PC-3 (cell line): ENCODE measurements around the gene LYRM4. TPM values are rescaled to one million over a fixed set of nuclear protein-coding genes. Genes with fewer than 3 reads are reported as not detected.

Experiments
- ATAC-seq: fragments of 200-7000 bp; cut with Tn5 transposase; 2 replicates; pipeline ENCODE4 v1.9.1; 2020; ENCODE audit warnings: mild to moderate bottlenecking, moderate library complexity
- BruUV-seq: library from RNA; stranded (reverse); fragments of 400-500 nt; replicated peaks from 2 replicates; lab custom pipeline; 2021; lab: Mats Ljungman, UMichigan
- CTCF ChIA-PET: fragments of 300-600 bp; sonication (Branson Sonifier 250); formaldehyde crosslinking; loops from one replicate; lab custom pipeline; 2022; ENCODE audit warnings: antibody characterized with exemption; lab: Charles Lee
- POLR2A ChIA-PET: fragments of 300-600 bp; sonication (Branson Sonifier 250); formaldehyde crosslinking; loops from one replicate; lab custom pipeline; 2022; ENCODE audit warnings: antibody characterized with exemption; ENCODE audit not compliant: unreplicated experiment; lab: Charles Lee
- DNase-seq: peaks from one replicate; pipeline ENCODE4 v3.0.0-alpha.2; 2015
- H2AFZ ChIP-seq: fragments of 300-600 bp; sonication (generic); 2 replicates; pipeline ENCODE4 v1.6.0; 2016; ENCODE audit warnings: antibody characterized with exemption, low read length
- H3F3A ChIP-seq: fragments of 300-600 bp; sonication (generic); one replicate; pipeline ENCODE4 v1.6.0; 2017; ENCODE audit warnings: antibody characterized with exemption, low read length, control low read depth, mild to moderate bottlenecking; ENCODE audit not compliant: unreplicated experiment
- H3K27ac ChIP-seq: fragments of 300-600 bp; sonication (generic); 2 replicates; pipeline ENCODE4 v1.5.1; 2016; ENCODE audit warnings: mild to moderate bottlenecking, low read length
- H3K27me3 ChIP-seq: fragments of 300-600 bp; sonication (generic); 2 replicates; pipeline ENCODE4 v1.6.1; 2016; ENCODE audit warnings: low read length, mixed read lengths
- H3K36me3 ChIP-seq: fragments of 300-600 bp; sonication (generic); 2 replicates; pipeline ENCODE4 v1.6.1; 2016; ENCODE audit warnings: low read depth, mixed run types, low read length, mixed read lengths
- H3K4me1 ChIP-seq: fragments of 300-600 bp; sonication (generic); 2 replicates; pipeline ENCODE4 v1.5.1; 2016; ENCODE audit warnings: low read length; ENCODE audit not compliant: insufficient read depth
- H3K4me2 ChIP-seq: fragments of 300-600 bp; sonication (generic); 2 replicates; pipeline ENCODE4 v1.6.0; 2016; ENCODE audit warnings: low read length
- H3K4me3 ChIP-seq: fragments of 300-600 bp; sonication (generic); 2 replicates; pipeline ENCODE4 v1.5.1; 2016; ENCODE audit warnings: mild to moderate bottlenecking, low read length, mixed read lengths
- H3K79me2 ChIP-seq: fragments of 300-600 bp; sonication (generic); 2 replicates; pipeline ENCODE4 v1.6.1; 2017; ENCODE audit warnings: low read length, mixed read lengths
- H3K9ac ChIP-seq: fragments of 300-600 bp; sonication (generic); 2 replicates; pipeline ENCODE4 v1.6.0; 2016; ENCODE audit warnings: mild to moderate bottlenecking, low read length
- H3K9me2 ChIP-seq: fragments of 300-600 bp; sonication (generic); replicated peaks from 2 replicates; pipeline ENCODE4 v1.6.1; 2016; ENCODE audit warnings: mixed run types, low read length, mixed read lengths
- H3K9me3 ChIP-seq: fragments of 300-600 bp; sonication (generic); 2 replicates; pipeline ENCODE4 v1.6.1; 2016; ENCODE audit warnings: low read length, mixed read lengths
- H4K20me1 ChIP-seq: fragments of 300-600 bp; sonication (generic); 2 replicates; pipeline ENCODE4 v1.6.1; 2016; ENCODE audit warnings: low read length, mixed read lengths
- EZH2 ChIP-seq: fragments of 300-600 bp; sonication (generic); IDR thresholded peaks from one replicate; pipeline ENCODE4 v1.6.1; 2017; ENCODE audit warnings: antibody characterized with exemption, mild to moderate bottlenecking, low read length; ENCODE audit not compliant: unreplicated experiment
- EZH2phosphoT487 ChIP-seq: fragments of 300-600 bp; sonication (generic); IDR thresholded peaks from 2 replicates; pipeline ENCODE4 v1.6.1; 2018; ENCODE audit warnings: mild to moderate bottlenecking, antibody characterized with exemption, low read length, borderline replicate concordance
- intact Hi-C: fragments of 100-400 bp; cut with micrococcal nuclease; formaldehyde crosslinking; loops from 2 replicates; pipeline ENCODE4 v1.9.0; 2023
- total RNA-seq: library from RNA; depleted of rRNA; stranded (reverse); fragments of >200 nt; gene quantifications from 2 replicates; pipeline ENCODE4 v1.2.3, GENCODE V29; 2014
- TF ChIP-seq, protein P1 (sequence below): fragments of 300-600 bp; sonication (generic); conservative IDR thresholded peaks from 2 replicates; pipeline ENCODE4 v1.5.1; 2017; ENCODE audit warnings: antibody characterized with exemption, low read depth, mild to moderate bottlenecking, low read length

The LYRM4 gene
- total RNA-seq, 1 experiment from 2014 or later = 27.7 TPM

DNA sequence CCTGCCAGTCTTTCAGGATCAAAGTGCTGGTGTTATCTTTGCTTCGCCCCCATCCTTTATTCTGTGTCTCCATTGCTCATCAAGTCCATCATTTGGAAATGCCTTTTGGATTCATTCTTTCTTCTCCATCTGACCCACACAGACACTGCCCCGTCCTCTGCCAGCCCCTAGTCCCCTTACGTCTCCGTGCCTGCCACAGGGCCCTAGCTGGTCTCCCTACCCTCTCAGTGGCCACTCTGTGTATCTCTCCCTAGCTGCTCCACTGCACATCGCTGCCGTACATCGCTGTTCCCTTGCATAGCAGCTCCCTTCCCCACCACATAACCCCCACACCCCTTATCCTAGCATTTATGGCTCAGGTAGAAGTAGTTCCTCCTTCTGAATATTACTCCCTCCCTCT lies 159.9 kb downstream of the LYRM4 start:
- Histone ChIP-seq H3K79me2 (no peaks in the 10 kb centered on the region), H3K36me3 (no peaks in the 10 kb centered on the region), H3K27ac (no peak overlapping the region), H3K9me3 (no peaks in the 10 kb centered on the region), H3K9me2 (no peaks in the 10 kb centered on the region), H3K4me2 (no peak overlapping the region), H3K9ac (no peak overlapping the region), H3F3A (no peaks in the 10 kb centered on the region), H3K27me3 (no peaks in the 10 kb centered on the region), H2AFZ (no peak overlapping the region), H4K20me1 (no peaks in the 10 kb centered on the region), H3K4me1 (no peaks in the 10 kb centered on the region), H3K4me3 (no peak overlapping the region)
- no TSS peak for BruUV-seq
- ATAC-seq (no peak), DNase-seq (no peak)
- ChIA-PET CTCF (no interaction called here), POLR2A (no interaction called here)
- intact Hi-C loops = no loop called here
- TF ChIP-seq EZH2phosphoT487 (no peak), EZH2 (no peak)
- TF ChIP-seq, protein P1, sequence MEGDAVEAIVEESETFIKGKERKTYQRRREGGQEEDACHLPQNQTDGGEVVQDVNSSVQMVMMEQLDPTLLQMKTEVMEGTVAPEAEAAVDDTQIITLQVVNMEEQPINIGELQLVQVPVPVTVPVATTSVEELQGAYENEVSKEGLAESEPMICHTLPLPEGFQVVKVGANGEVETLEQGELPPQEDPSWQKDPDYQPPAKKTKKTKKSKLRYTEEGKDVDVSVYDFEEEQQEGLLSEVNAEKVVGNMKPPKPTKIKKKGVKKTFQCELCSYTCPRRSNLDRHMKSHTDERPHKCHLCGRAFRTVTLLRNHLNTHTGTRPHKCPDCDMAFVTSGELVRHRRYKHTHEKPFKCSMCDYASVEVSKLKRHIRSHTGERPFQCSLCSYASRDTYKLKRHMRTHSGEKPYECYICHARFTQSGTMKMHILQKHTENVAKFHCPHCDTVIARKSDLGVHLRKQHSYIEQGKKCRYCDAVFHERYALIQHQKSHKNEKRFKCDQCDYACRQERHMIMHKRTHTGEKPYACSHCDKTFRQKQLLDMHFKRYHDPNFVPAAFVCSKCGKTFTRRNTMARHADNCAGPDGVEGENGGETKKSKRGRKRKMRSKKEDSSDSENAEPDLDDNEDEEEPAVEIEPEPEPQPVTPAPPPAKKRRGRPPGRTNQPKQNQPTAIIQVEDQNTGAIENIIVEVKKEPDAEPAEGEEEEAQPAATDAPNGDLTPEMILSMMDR = no peak

DNA sequence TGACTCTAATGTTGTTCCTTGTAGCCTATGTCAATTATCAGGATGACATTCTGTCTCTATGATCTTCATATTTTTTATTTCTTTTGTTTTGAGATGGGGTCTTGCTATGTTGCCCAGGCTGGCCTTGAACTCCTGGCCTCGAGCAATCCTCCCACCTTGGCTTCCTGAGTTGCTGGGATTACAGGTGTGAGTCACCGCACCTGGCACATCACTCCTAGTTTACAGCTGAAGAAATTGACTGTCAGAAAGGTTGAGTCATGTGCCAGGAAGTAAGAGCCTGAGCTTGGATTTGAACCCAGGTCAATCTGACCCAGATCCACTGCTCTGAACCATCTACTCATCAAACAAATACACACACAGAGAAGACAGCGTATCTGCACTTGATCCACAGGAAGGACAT lies 161.2 kb downstream of the LYRM4 start:
- no peaks in the 10 kb centered on the region for H4K20me1 ChIP-seq
- TF ChIP-seq EZH2phosphoT487 (no peak), EZH2 (no peak)
- TF ChIP-seq, protein P1 = no peak
- H3F3A ChIP-seq = no peaks in the 10 kb centered on the region
- no peak overlapping the region for H3K4me2 ChIP-seq
- H3K9ac ChIP-seq = no peak overlapping the region
- H3K9me3 ChIP-seq = no peaks in the 10 kb centered on the region
- CTCF ChIA-PET = no interaction called here
- no peaks in the 10 kb centered on the region for H3K79me2 ChIP-seq
- POLR2A ChIA-PET = no interaction called here
- no TSS peak for BruUV-seq
- DNase-seq = peak; percentile 35
- peaks cover 8% of the 10 kb centered on the region for H3K4me1 ChIP-seq
- H3K36me3 ChIP-seq = no peaks in the 10 kb centered on the region
- H3K27ac ChIP-seq = no peak overlapping the region
- no peak overlapping the region for H3K4me3 ChIP-seq
- no peak overlapping the region for H2AFZ ChIP-seq
- H3K9me2 ChIP-seq = no peaks in the 10 kb centered on the region
- H3K27me3 ChIP-seq = no peaks in the 10 kb centered on the region
- intact Hi-C loops = no loop called here
- ATAC-seq = no peak

DNA sequence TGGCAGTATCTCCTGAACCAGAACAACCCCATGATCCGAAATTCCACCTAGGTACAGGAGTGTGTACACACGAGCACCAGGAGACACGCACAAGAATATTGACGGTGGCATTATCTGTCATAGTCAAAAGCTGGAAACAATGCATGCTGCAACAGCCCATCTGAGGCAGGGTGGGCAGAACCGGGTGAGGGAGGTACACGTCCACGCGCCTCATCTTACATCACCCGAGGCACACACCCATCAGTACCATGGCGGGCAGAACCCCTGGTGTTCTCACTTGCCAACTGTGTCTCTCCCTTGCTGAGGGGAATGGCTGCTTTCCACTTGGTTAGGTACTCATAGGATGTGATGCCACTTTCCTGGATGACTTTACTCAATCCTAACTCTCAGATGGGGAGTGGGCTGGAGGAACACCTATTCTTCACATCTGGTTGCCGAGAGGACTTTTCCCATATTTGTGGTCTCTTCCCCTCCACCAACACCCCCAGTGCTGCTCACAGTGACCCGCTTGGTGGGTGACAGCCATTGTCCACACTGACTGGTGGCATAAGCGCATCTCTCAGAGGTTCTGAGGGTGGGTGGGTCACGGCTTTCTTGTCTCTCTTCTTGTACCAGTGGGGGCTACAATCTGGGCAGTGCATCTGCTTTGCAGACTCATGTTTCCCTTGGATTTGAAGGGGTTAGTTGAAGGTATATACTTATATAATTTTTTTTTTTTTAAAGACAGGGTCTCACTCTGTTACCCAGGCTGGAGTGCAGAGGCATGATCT lies 162.1 kb downstream of the LYRM4 start:
- no peaks in the 10 kb centered on the region for H3K9me2 ChIP-seq
- ChIA-PET POLR2A (no interaction called here), CTCF (no interaction called here)
- H3K9me3 ChIP-seq = no peaks in the 10 kb centered on the region
- H3K79me2 ChIP-seq = no peaks in the 10 kb centered on the region
- no peaks in the 10 kb centered on the region for H3K27me3 ChIP-seq
- H3K9ac ChIP-seq = no peak overlapping the region
- H3F3A ChIP-seq = no peaks in the 10 kb centered on the region
- no TSS peak for BruUV-seq
- no peak for TF ChIP-seq EZH2
- TF ChIP-seq EZH2phosphoT487 = no peak
- TF ChIP-seq, protein P1 = no peak
- no peaks in the 10 kb centered on the region for H3K36me3 ChIP-seq
- H3K4me3 ChIP-seq = no peak overlapping the region
- DNase-seq (no peak), ATAC-seq (no peak)
- H2AFZ ChIP-seq = no peak overlapping the region
- no peak overlapping the region for H3K27ac ChIP-seq
- no peak overlapping the region for H3K4me2 ChIP-seq
- peaks cover 17% of the 10 kb centered on the region for H3K4me1 ChIP-seq
- H4K20me1 ChIP-seq = no peaks in the 10 kb centered on the region
- intact Hi-C loops = no loop called here
